Mononuclear cell (primary cell): ENCODE measurements around the gene TSPY8. TPM values are rescaled to one million over a fixed set of nuclear protein-coding genes. Genes with fewer than 3 reads are reported as not detected.
"Not testable (repeated sequence)": the region's sequence is repeated elsewhere in the genome, so short reads cannot be mapped to it uniquely, and the experiment has no call there.

Experiments used
- H3K27me3 ChIP-seq: 2 replicates; pipeline ENCODE4 v1.6.0; 2011; ENCODE audit warnings: low read length, control low read depth; ENCODE audit not compliant: insufficient read depth
- H3K4me1 ChIP-seq: 2 replicates; pipeline ENCODE4 v1.5.1; 2011; ENCODE audit warnings: mild to moderate bottlenecking, low read length, control low read depth; ENCODE audit not compliant: insufficient read depth
- H3K4me3 ChIP-seq: 2 replicates; pipeline ENCODE4 v1.5.1; 2011; ENCODE audit warnings: mild to moderate bottlenecking, low read length, moderate library complexity
- H3K9me3 ChIP-seq: 2 replicates; pipeline ENCODE4 v1.5.1; 2011; ENCODE audit warnings: low read depth, mild to moderate bottlenecking, control low read depth, low read length
- total RNA-seq: library from RNA; depleted of rRNA; stranded (reverse); fragments of >200 nt; gene quantifications from one replicate; pipeline ENCODE4 v1.2.3, GENCODE V29; 2012

TSPY8 gene
- total RNA-seq = not detected

- H3K9me3 ChIP-seq, H3K4me3 ChIP-seq, H3K4me1 ChIP-seq: not testable (repeated sequence)
Measured at GRCh38 chrY:9357497-9357896, at the start of gene TSPY8. Gene TSPY8 (plus strand): TSS chrY:9357797. CDS start chrY:9357843, 46 bp downstream.

GRCh38 chrY:9320996-9321395 lies 36.6 kb upstream of the TSPY8 start:
- Histone ChIP-seq H3K27me3 (no peaks in the 10 kb centered on the region), H3K4me3 (no peak overlapping the region), H3K9me3 (no peaks in the 10 kb centered on the region), H3K4me1 (no peaks in the 10 kb centered on the region)

More at GRCh38 chrY:9357497-9357896, at the start of gene TSPY8:
- H3K27me3 ChIP-seq = not testable (repeated sequence)

- not testable (repeated sequence) for H3K9me3 ChIP-seq, H3K4me1 ChIP-seq, H3K27me3 ChIP-seq, H3K4me3 ChIP-seq
Measured at GRCh38 chrY:9337164-9337563, 20.4 kb upstream of the TSPY8 start, which contains the start of gene TSPY4. Gene TSPY4 (plus strand): TSS chrY:9337464. CDS start chrY:9337510, 46 bp downstream.

- not testable (repeated sequence) for H3K27me3 ChIP-seq, H3K4me1 ChIP-seq, H3K4me3 ChIP-seq, H3K9me3 ChIP-seq
Measured at GRCh38 chrY:9396527-9396926, 38.9 kb downstream of the TSPY8 start.

- not testable (repeated sequence) for H3K4me3 ChIP-seq, H3K4me1 ChIP-seq, H3K27me3 ChIP-seq, H3K9me3 ChIP-seq
Measured at GRCh38 chrY:9398121-9398520, 40.5 kb downstream of the TSPY8 start, which contains the start of gene TSPY3. Gene TSPY3 (plus strand): TSS chrY:9398421. CDS start chrY:9398467, 46 bp downstream.

Other genes starting within 250 kb of the TSPY8 start
- not detected for gene TSPY4, start 20.3 kb upstream of the TSPY8 start, total RNA-seq
- not detected for gene TSPY3, start 40.6 kb downstream of the TSPY8 start, total RNA-seq
- gene TSPY1, start 109.2 kb downstream of the TSPY8 start, total RNA-seq = not detected
- gene TSPY9, start 129.5 kb downstream of the TSPY8 start, total RNA-seq = not detected
- not detected for gene TSPY10, start 170.1 kb downstream of the TSPY8 start, total RNA-seq